ENCODE data around the gene SCN3A.

Gene SCN3A

DNA sequence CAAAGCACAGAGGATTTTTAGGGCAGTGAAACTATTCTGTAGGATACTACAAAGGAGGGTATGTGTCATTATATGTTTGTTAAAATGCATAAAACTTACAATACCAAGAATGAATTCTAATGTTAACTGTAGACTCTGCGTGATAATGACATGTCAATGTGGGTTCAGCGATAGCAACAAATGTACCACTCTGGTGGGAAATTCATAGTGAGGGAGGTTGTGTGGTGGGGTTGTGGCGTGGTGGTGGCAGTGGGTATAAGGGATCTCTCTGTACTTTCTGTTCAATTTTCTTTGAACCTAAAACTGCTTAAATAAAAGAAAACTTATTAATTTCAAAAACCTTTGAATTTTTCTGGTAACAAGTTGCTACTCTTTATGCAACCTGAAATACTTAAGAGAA is 149.2 kb downstream of the SCN3A start:
- Histone ChIP-seq H3K9ac (ENCODE audit: low read length) (no peak overlapping the region), H3K27me3 (replicated peaks; ENCODE audit: control insufficient read depth, insufficient read depth, low read length) (no peaks in the 10 kb centered on the region), H3K36me3 (ENCODE audit: control insufficient read depth, insufficient read depth, low read length, severe bottlenecking) (no peaks in the 10 kb centered on the region), H3K4me3 (ENCODE audit: low read length) (no peak overlapping the region), H3K4me1 (ENCODE audit: control insufficient read depth, insufficient read depth, low read length) (peaks cover 4% of the 10 kb centered on the region), H3K9me3 (ENCODE audit: control insufficient read depth, low read length) (no peaks in the 10 kb centered on the region)
- DNase-seq (ENCODE audit: low read depth) = no peak

DNA sequence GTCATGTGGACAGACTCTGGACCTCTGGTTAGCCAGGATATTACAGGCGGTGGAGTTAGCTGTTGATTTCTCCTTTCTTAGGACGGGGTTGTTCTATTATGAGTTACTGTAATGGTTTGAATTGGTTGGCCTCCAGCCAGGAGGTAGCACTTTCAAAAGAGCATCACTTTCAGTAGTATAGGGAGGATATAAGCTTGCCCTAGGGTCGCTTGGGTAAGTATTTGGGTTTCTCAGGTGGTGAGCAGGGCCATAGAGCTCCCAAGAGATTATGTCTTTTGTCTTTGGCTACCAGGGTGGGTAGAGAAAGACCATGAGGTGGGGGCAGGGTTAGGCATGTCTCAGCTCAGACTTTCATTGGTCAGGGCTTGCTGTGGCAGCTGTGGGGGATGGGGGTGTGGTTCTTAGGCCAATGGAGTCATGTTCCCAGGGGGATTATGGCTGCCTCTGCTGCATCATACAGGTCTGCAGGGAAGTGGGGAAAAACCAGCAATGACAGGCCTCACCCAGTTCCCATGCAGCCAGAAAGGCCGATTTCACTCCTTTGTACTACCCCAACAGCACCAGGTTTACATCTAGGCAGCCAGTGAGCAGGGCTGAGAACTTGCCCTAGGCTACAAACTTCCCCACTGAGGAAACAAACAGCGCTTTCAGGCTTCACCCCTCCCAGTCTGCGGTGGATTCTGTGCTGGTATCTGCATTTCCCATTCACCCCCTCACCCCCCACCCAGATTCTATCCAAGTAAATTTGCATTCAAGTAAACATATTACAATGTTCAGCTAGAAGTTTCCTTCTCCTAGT is 159.1 kb downstream of the SCN3A start:
- no peaks in the 10 kb centered on the region for H3K27me3 ChIP-seq (replicated peaks; ENCODE audit: control insufficient read depth, insufficient read depth, low read length)
- no peak overlapping the region for H3K4me3 ChIP-seq (ENCODE audit: low read length)
- no peaks in the 10 kb centered on the region for H3K36me3 ChIP-seq (ENCODE audit: control insufficient read depth, insufficient read depth, low read length, severe bottlenecking)
- H3K9me3 ChIP-seq (ENCODE audit: control insufficient read depth, low read length) = no peaks in the 10 kb centered on the region
- H3K9ac ChIP-seq (ENCODE audit: low read length) = no peak overlapping the region
- no peaks in the 10 kb centered on the region for H3K4me1 ChIP-seq (ENCODE audit: control insufficient read depth, insufficient read depth, low read length)
- DNase-seq (ENCODE audit: low read depth) = no peak

Measured in adipocyte (in vitro differentiated cells).